ENCODE data around the gene PCDH9. TPM values are rescaled to one million over a fixed set of nuclear protein-coding genes. Genes with fewer than 3 reads are reported as not detected.

Gene PCDH9
- total RNA-seq, 1 donor from 2014 or later = 0.75 TPM

DNA sequence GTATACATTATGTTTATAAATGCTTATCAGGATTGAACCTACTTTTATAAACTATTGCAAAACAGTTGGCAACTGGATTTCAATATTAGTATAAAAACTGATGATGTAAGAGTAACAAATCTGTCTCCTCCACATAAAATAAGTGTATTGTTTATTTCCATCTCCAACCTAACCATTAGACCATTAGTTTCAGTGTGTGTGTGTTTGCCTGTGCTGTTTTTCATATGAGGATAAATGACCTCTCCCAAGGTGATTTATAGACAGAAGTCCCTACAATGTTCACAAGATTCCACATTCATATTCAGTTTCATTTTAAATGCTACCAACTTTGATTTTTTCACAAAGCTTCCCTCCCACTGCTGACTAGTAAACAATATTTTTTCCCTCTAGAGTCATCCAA lies 871.6 kb downstream of the PCDH9 start:
- H3K36me3 ChIP-seq (ENCODE audit: control insufficient read depth, insufficient read depth, low read length) = no peaks in the 10 kb centered on the region
- TF ChIP-seq CTCF (IDR thresholded peaks at IDR 0.05; ENCODE audit: insufficient read depth, low read length, poor library complexity, severe bottlenecking) = no peak
- H3K27me3 ChIP-seq (ENCODE audit: control insufficient read depth, insufficient read depth, low read length) = no peaks in the 10 kb centered on the region
- DNase-seq (ENCODE audit: low read depth) = no peak
- no peak overlapping the region for H3K4me3 ChIP-seq (ENCODE audit: low read depth, low read length)

DNA sequence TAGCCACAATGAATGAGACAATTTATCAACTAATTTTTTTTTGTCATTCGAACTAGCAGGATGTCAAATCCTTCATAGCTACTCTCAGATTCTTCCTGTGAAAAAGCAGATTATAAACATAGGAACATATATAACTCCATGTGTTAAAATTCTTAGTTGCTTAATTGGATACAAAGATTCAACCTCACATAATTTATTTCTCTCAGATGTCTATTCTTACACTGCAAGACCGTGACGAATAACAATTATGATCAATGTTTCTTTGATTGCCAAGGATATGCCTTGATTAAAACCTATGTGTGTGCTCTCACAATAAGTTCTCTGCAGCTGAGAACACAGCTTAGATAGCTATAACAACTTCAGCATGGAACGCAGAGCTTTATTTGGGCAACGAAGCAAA lies 872.7 kb downstream of the PCDH9 start:
- no peak for TF ChIP-seq CTCF (IDR thresholded peaks at IDR 0.05; ENCODE audit: insufficient read depth, low read length, poor library complexity, severe bottlenecking)
- no peak for DNase-seq (ENCODE audit: low read depth)
- Histone ChIP-seq H3K4me3 (ENCODE audit: low read depth, low read length) (no peak overlapping the region), H3K27me3 (ENCODE audit: control insufficient read depth, insufficient read depth, low read length) (no peaks in the 10 kb centered on the region), H3K36me3 (ENCODE audit: control insufficient read depth, insufficient read depth, low read length) (no peaks in the 10 kb centered on the region)

- no peak for DNase-seq (ENCODE audit: low read depth)
- Histone ChIP-seq H3K27me3 (ENCODE audit: control insufficient read depth, insufficient read depth, low read length) (no peaks in the 10 kb centered on the region), H3K36me3 (ENCODE audit: control insufficient read depth, insufficient read depth, low read length) (no peaks in the 10 kb centered on the region), H3K4me3 (ENCODE audit: low read depth, low read length) (no peak overlapping the region)
- TF ChIP-seq CTCF (IDR thresholded peaks at IDR 0.05; ENCODE audit: insufficient read depth, low read length, poor library complexity, severe bottlenecking) = no peak
These were observed 875.0 kb downstream of the PCDH9 start for GRCh38 chr13:66354879-66355751.

GRCh38 chr13:66353664-66354063 lies 876.5 kb downstream of the PCDH9 start:
- H3K27me3 ChIP-seq (ENCODE audit: control insufficient read depth, insufficient read depth, low read length) = no peaks in the 10 kb centered on the region
- no peak for DNase-seq (ENCODE audit: low read depth)
- no peak overlapping the region for H3K4me3 ChIP-seq (ENCODE audit: low read depth, low read length)
- no peak for TF ChIP-seq CTCF (IDR thresholded peaks at IDR 0.05; ENCODE audit: insufficient read depth, low read length, poor library complexity, severe bottlenecking)
- no peaks in the 10 kb centered on the region for H3K36me3 ChIP-seq (ENCODE audit: control insufficient read depth, insufficient read depth, low read length)

DNA sequence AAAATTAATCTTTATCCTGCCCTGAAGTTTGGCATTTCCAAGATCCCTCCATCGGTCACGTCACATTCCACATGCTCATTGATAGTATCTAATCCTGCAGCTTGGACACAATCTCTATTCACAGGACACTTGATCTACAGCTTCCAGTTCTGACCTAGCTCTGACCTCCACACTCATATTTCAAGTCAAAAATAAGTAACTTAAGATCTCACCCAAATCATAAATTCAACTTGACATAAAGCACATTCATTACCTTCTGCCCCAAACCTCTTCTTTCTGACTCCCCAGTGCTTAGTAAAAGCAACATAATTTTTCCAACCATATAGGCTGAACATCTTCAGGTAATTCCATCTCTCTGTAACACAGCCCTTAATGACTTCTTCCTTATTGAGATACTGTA lies 880.2 kb downstream of the PCDH9 start:
- no peak for DNase-seq (ENCODE audit: low read depth)
- no peaks in the 10 kb centered on the region for H3K27me3 ChIP-seq (ENCODE audit: control insufficient read depth, insufficient read depth, low read length)
- no peak for TF ChIP-seq CTCF (IDR thresholded peaks at IDR 0.05; ENCODE audit: insufficient read depth, low read length, poor library complexity, severe bottlenecking)
- no peaks in the 10 kb centered on the region for H3K36me3 ChIP-seq (ENCODE audit: control insufficient read depth, insufficient read depth, low read length)
- H3K4me3 ChIP-seq (ENCODE audit: low read depth, low read length) = no peak overlapping the region

All from kidney epithelial cell (primary cell).